K562 (cell line): Measurements from ENCODE around the gene CRYBG3. TPM values are rescaled to one million over a fixed set of nuclear protein-coding genes. Genes with fewer than 3 reads are reported as not detected.

Experiments
- BCOR ChIP-seq: fragments of 450-650 bp; IDR thresholded peaks from 2 replicates; pipeline ENCODE4 v1.6.1; 2016
- MCM3 ChIP-seq: fragments of 450-650 bp; IDR thresholded peaks from 2 replicates; pipeline ENCODE4 v1.6.1; 2016
- MTA1 ChIP-seq: fragments of 450-650 bp; IDR thresholded peaks from 2 replicates; pipeline ENCODE4 v1.6.1; 2017; ENCODE audit warnings: borderline replicate concordance
- MYBL2 ChIP-seq, 2 experiments: fragments of 450-650 bp in 1 of 2; sonication (generic) in 1 of 2; formaldehyde crosslinking in 1 of 2; IDR thresholded peaks; 2 replicates each; pipeline versions ENCODE4 v1.6.1 to v1.8.1; 2017 to 2022; ENCODE audit warnings: borderline replicate concordance in 1 of 2, inconsistent platforms in 1 of 2, low read depth in 1 of 2, mild to moderate bottlenecking in 1 of 2, missing genetic modification reagents in 1 of 2, moderate library complexity in 1 of 2
- NEUROD1 ChIP-seq: fragments of 150-350 bp; IDR thresholded peaks from 2 replicates; pipeline ENCODE4 v1.6.1; 2014; ENCODE audit warnings: borderline replicate concordance, low read length, low read depth; ENCODE audit not compliant: partially characterized antibody
- NR4A1 ChIP-seq, 2 experiments: fragments of 250-450 bp in 1 of 2; fragments of 450-650 bp in 1 of 2; sonication (Bioruptor Pico) in 1 of 2; IDR thresholded peaks; 2 replicates each; pipeline versions ENCODE4 v1.4.0 to v1.6.1; 2016 to 2020; ENCODE audit warnings: mild to moderate bottlenecking in 2 of 2, missing compliant biosample characterization in 1 of 2, missing genetic modification characterization in 1 of 2, moderate library complexity in 1 of 2
- PPARD ChIP-seq: fragments of 250-450 bp; sonication (Bioruptor Pico); IDR thresholded peaks from 2 replicates; pipeline ENCODE4 v1.8.0; 2022; ENCODE audit warnings: inconsistent platforms, mild to moderate bottlenecking, moderate library complexity
- RFX7 ChIP-seq: fragments of 250-450 bp; sonication (Bioruptor Pico); IDR thresholded peaks from 2 replicates; pipeline ENCODE4 v1.5.1; 2021; ENCODE audit warnings: mild to moderate bottlenecking
- ZNF551 ChIP-seq: fragments of 250-450 bp; sonication (Bioruptor Pico); IDR thresholded peaks from 2 replicates; pipeline ENCODE4 v1.5.0; 2021; ENCODE audit warnings: mild to moderate bottlenecking, moderate library complexity
- polyA plus RNA-seq, 8 experiments: library from polyadenylated mRNA; depleted of rRNA in 4 of 8; stranded (reverse) in 5 of 8; unstranded in 3 of 8; fragments of >200 nt; fragmentation: Nextera tagmentation in 2 of 8; fragmentation: Illumina TruSeq in 1 of 8; extraction: Ambion mirVana in 2 of 8; extraction: Trizol in 1 of 8; gene quantifications; 2 replicates each; pipeline versions ENCODE4 v1.2.1 to v1.2.3, GENCODE V29; 2011 to 2014; ENCODE audit warnings: inconsistent platforms in 1 of 8, missing spikeins in 1 of 8
- total RNA-seq, 7 experiments: library from RNA; depleted of rRNA in 6 of 7; stranded (reverse); fragments of >200 nt in 6 of 7; fragmentation: Illumina TruSeq in 2 of 7; extraction: Trizol in 2 of 7; gene quantifications; 2 replicates each; pipeline versions ENCODE4 v1.2.1 to v1.2.3, GENCODE V29; 2011 to 2021; ENCODE audit warnings: low replicate concordance in 1 of 7
- TF ChIP-seq, protein P1 (sequence below): sonication (generic); formaldehyde crosslinking; IDR thresholded peaks from 2 replicates; pipeline ENCODE4 v1.8.0; 2022; ENCODE audit warnings: missing genetic modification reagents, mild to moderate bottlenecking, borderline replicate concordance
- TF ChIP-seq, protein P2 (sequence below): fragments of 250-450 bp; sonication (Bioruptor Pico); IDR thresholded peaks from 2 replicates; pipeline ENCODE4 v1.5.0; 2020; ENCODE audit warnings: mild to moderate bottlenecking
- TF ChIP-seq, protein P3 (sequence below): conservative IDR thresholded peaks from 2 replicates; pipeline ENCODE4 v1.6.1; 2011; ENCODE audit warnings: low read depth, mild to moderate bottlenecking, low read length; ENCODE audit not compliant: control insufficient read depth
- TF ChIP-seq, protein P4 (sequence below): sonication (generic); formaldehyde crosslinking; IDR thresholded peaks from 2 replicates; pipeline ENCODE4 v1.8.0; 2022; ENCODE audit warnings: missing genetic modification reagents, mild to moderate bottlenecking, moderate library complexity, borderline replicate concordance
- TF ChIP-seq, protein P5 (sequence below): sonication (generic); formaldehyde crosslinking; IDR thresholded peaks from 2 replicates; pipeline ENCODE4 v1.8.0; 2022; ENCODE audit warnings: mild to moderate bottlenecking, missing genetic modification reagents
- TF ChIP-seq, protein P6 (sequence below): IDR thresholded peaks from 2 replicates; pipeline ENCODE4 v1.6.1; 2012; ENCODE audit warnings: low read depth, low read length, improper control_type of control experiment, borderline replicate concordance
- TF ChIP-seq, protein P7 (sequence below): IDR thresholded peaks from 3 replicates; pipeline ENCODE4 v1.6.1; 2011; ENCODE audit warnings: borderline replicate concordance, mild to moderate bottlenecking; ENCODE audit not compliant: insufficient read length, insufficient read depth

CRYBG3 gene
- total and polyA plus RNA-seq, 9 of the 15 experiments (the other 6 are each of a cell fraction or from before 2014, with no cell fraction given), result 0.08 to 0.72 (median 0.18) TPM

DNA sequence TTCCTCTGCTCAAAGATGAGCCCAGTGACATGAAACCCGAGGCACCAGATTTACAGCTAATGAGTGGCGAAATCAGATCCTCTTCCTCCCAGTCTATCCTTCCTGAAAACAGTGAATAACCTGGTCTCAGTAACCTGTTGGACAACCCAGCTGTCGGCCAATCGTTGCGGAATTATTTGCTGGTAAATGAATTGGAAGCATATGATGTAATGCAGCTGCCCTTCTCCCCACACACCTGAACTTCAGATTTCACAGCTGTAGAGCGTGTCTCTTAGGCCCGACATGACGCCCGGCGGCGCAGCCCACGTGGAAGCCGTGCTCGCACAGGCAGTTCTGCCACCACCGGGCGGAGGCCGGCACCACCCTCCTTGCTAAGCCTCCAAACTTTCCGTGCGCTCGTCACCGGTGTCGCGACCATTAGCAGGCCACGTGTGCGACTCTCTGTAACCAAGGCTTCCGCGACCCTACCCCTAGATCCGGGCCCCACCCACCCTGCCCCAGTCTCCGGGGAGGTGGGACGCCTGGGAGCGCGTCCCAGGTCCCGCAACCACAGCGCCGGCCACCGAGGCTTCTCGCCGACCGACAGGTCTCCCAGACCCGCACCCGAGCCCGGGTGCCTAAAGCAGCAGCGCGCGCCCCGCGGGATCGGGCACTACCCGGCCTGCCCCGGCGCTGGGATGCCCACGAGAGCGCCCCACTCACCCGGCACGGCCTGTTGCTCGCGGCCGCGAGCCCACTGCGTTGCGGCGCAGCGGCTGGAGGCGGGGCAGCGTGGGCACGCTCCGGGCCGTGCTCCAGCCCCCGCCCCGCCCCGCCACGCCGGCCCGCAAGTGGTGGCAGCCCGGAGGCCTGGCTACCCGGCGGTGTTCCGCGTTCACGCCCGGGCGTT, 150.1 kb downstream of the CRYBG3 start, which contains the start of gene RIOX2 (continued):
- TF ChIP-seq, protein P1, sequence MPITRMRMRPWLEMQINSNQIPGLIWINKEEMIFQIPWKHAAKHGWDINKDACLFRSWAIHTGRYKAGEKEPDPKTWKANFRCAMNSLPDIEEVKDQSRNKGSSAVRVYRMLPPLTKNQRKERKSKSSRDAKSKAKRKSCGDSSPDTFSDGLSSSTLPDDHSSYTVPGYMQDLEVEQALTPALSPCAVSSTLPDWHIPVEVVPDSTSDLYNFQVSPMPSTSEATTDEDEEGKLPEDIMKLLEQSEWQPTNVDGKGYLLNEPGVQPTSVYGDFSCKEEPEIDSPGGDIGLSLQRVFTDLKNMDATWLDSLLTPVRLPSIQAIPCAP (CRISPR knock-in tag), result no peak
- no peak for TF ChIP-seq MCM3
- TF ChIP-seq BCOR, result no peak
- TF ChIP-seq, protein P2, sequence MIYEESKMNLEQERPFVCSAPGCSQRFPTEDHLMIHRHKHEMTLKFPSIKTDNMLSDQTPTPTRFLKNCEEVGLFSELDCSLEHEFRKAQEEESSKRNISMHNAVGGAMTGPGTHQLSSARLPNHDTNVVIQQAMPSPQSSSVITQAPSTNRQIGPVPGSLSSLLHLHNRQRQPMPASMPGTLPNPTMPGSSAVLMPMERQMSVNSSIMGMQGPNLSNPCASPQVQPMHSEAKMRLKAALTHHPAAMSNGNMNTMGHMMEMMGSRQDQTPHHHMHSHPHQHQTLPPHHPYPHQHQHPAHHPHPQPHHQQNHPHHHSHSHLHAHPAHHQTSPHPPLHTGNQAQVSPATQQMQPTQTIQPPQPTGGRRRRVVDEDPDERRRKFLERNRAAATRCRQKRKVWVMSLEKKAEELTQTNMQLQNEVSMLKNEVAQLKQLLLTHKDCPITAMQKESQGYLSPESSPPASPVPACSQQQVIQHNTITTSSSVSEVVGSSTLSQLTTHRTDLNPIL, result no peak
- no peak for TF ChIP-seq PPARD
- TF ChIP-seq, protein P3, sequence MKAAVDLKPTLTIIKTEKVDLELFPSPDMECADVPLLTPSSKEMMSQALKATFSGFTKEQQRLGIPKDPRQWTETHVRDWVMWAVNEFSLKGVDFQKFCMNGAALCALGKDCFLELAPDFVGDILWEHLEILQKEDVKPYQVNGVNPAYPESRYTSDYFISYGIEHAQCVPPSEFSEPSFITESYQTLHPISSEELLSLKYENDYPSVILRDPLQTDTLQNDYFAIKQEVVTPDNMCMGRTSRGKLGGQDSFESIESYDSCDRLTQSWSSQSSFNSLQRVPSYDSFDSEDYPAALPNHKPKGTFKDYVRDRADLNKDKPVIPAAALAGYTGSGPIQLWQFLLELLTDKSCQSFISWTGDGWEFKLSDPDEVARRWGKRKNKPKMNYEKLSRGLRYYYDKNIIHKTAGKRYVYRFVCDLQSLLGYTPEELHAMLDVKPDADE, result no peak; the same call in 1 of the 2 replicates
- TF ChIP-seq, protein P4, sequence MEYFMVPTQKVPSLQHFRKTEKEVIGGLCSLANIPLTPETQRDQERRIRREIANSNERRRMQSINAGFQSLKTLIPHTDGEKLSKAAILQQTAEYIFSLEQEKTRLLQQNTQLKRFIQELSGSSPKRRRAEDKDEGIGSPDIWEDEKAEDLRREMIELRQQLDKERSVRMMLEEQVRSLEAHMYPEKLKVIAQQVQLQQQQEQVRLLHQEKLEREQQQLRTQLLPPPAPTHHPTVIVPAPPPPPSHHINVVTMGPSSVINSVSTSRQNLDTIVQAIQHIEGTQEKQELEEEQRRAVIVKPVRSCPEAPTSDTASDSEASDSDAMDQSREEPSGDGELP (CRISPR knock-in tag), result peak; percentile 74; the same call in 1 of the 2 replicates
- no peak for TF ChIP-seq NEUROD1
- no peak for TF ChIP-seq NR4A1 (CRISPR knock-in tag; IDR thresholded peaks at IDR 0.05)
- TF ChIP-seq NR4A1 (tag; IDR thresholded peaks at IDR 0.05), result no peak
- TF ChIP-seq RFX7 (CRISPR knock-in tag), result no peak
- TF ChIP-seq, protein P5, sequence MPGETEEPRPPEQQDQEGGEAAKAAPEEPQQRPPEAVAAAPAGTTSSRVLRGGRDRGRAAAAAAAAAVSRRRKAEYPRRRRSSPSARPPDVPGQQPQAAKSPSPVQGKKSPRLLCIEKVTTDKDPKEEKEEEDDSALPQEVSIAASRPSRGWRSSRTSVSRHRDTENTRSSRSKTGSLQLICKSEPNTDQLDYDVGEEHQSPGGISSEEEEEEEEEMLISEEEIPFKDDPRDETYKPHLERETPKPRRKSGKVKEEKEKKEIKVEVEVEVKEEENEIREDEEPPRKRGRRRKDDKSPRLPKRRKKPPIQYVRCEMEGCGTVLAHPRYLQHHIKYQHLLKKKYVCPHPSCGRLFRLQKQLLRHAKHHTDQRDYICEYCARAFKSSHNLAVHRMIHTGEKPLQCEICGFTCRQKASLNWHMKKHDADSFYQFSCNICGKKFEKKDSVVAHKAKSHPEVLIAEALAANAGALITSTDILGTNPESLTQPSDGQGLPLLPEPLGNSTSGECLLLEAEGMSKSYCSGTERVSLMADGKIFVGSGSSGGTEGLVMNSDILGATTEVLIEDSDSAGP, result no peak
- no peak for TF ChIP-seq MYBL2 (IDR thresholded peaks at IDR 0.05; ENCODE audit: low read depth)
- no peak for TF ChIP-seq MYBL2 (CRISPR knock-in tag; IDR thresholded peaks at IDR 0.05; ENCODE audit: borderline replicate concordance)
- TF ChIP-seq ZNF551 (CRISPR knock-in tag), result no peak
- TF ChIP-seq, protein P6, sequence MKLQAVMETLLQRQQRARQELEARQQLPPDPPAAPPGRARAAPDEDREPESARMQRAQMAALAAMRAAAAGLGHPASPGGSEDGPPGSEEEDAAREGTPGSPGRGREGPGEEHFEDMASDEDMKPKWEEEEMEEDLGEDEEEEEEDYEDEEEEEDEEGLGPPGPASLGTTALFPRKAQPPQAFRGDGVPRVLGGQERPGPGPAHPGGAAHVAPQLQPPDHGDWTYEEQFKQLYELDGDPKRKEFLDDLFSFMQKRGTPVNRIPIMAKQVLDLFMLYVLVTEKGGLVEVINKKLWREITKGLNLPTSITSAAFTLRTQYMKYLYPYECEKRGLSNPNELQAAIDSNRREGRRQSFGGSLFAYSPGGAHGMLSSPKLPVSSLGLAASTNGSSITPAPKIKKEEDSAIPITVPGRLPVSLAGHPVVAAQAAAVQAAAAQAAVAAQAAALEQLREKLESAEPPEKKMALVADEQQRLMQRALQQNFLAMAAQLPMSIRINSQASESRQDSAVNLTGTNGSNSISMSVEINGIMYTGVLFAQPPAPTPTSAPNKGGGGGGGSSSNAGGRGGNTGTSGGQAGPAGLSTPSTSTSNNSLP, result no peak
- TF ChIP-seq MTA1, result no peak
- TF ChIP-seq, protein P7, sequence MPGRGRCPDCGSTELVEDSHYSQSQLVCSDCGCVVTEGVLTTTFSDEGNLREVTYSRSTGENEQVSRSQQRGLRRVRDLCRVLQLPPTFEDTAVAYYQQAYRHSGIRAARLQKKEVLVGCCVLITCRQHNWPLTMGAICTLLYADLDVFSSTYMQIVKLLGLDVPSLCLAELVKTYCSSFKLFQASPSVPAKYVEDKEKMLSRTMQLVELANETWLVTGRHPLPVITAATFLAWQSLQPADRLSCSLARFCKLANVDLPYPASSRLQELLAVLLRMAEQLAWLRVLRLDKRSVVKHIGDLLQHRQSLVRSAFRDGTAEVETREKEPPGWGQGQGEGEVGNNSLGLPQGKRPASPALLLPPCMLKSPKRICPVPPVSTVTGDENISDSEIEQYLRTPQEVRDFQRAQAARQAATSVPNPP, result no peak
